Frontal cortex (tissue), 4 donors: Measurements from ENCODE around the gene RNF130. TPM values are rescaled to one million over a fixed set of nuclear protein-coding genes. Genes with fewer than 3 reads are reported as not detected.
"Not testable (repeated sequence)": the region's sequence is repeated elsewhere in the genome, so short reads cannot be mapped to it uniquely, and the experiment has no call there.

Source experiments
- DNase-seq, 2 donors: peaks; one replicate each; pipeline ENCODE4 v3.0.0; 2012; ENCODE audit warnings: low spot score in 2 of 2
- FAIRE-seq: peaks from 2 replicates; lab custom pipeline; 2012; peaks lifted over from hg19 to GRCh38; lab: Jason Lieb, UNC
- total RNA-seq: library from RNA; depleted of rRNA; stranded (reverse); fragments of >200 nt; gene quantifications from one replicate; pipeline ENCODE4 v1.2.3, GENCODE V29; 2014
- donor health status: control.
- donor health status: control.
- donor health status: control.

RNF130 gene
- total RNA-seq, 1 donor from 2014 or later, result 56.7 TPM

GRCh38 chr5:180027459-180028089 lies 44.0 kb downstream of the RNF130 start:
- FAIRE-seq (no peak), DNase-seq (no peak)

DNA sequence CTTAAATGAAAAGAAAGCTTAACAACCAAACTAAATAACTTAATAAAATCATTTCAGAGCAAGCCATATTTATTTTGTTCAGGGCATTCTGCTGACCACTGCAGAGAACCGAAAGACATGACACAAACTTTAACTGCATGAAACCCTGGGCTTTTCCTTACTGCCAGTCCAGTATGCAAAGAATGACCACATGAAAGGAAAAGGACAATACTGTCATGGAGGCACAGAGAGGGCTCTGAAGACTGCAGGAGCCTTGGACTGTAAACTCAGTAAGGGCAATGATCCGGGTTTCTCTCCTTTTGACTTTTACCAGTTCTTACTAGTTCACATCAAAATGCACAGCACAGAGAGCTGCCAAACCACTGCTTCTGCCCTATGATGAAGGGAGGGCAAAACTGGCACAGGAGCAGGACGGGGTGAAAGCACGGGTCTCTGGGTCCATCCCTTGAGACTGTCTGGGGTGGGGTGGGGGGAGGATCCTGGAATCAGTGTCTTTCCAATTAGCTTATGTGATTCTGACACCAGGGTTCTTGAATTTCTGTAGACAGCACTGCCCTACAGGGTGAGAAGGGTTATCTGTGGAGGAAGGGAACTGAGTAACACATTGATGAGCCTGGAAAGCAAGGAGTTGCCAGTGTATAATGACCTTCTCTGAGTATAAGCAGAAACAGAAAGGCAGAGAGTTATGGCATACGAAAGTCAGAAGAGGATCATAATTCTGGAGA lies 44.7 kb downstream of the RNF130 start:
- no peak for FAIRE-seq

DNA sequence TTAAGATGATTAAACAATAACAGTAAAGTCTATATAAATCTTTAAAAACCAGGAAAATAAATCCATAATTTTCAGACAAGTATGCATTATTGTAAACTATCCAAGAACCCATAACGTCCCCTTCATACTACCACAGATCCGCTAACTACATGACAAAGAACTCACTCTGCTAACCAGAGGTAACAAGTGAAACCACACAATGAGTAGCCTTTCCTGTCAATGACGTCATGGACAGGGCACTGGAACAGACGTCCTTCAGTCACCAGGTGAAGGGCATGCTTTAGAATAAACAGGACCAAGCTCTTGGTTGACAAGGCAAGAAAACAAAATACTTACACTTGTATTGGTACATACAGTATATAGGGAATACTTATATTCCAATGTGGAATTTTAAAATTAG lies 45.2 kb downstream of the RNF130 start:
- FAIRE-seq (no peak), DNase-seq (peak in 1 of 2 donors; percentile 32)

More for the DNA sequence above, 44.7 kb downstream of the RNF130 start:
- DNase-seq, result no peak

DNA sequence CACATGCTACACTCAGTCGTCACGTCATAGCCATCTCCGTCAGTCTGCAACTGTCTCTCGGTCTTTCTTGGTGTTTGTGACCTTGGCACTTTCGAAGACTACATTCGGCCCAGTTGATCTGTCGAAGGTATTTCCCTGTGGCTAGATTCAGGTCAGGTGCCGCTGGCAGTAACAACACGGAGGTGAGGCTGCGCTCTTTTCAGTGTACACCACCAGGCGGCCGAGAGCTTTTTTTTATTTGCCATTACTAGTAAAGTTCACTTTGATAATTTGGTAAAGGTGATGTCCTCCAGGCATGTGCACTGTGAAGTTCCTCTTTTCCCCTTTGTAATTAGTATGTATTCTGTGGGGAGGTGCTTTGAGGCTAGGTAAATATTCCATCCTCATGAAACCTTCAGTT lies 49.7 kb downstream of the RNF130 start:
- DNase-seq (no peak), FAIRE-seq (no peak)

DNA sequence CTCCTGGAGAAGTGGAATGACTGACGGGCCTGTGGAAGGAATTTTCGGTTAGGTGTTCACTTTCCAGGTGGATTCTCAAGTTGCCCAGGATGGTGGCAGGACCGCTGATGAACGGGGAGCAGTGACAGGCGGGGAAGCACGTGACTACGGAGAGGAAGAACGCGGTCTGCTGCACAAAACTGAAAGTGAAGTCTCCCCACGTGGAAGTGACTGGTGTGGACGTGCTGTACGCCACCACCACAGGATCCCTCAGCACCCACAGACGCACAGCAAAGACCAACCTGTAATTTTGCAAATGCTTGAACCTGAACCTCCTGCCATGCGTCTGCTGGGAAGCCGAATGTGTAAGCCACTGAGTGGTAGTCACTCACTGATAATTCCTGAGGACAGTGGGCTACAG lies 51.4 kb downstream of the RNF130 start:
- no peak for FAIRE-seq
- no peak for DNase-seq

DNA sequence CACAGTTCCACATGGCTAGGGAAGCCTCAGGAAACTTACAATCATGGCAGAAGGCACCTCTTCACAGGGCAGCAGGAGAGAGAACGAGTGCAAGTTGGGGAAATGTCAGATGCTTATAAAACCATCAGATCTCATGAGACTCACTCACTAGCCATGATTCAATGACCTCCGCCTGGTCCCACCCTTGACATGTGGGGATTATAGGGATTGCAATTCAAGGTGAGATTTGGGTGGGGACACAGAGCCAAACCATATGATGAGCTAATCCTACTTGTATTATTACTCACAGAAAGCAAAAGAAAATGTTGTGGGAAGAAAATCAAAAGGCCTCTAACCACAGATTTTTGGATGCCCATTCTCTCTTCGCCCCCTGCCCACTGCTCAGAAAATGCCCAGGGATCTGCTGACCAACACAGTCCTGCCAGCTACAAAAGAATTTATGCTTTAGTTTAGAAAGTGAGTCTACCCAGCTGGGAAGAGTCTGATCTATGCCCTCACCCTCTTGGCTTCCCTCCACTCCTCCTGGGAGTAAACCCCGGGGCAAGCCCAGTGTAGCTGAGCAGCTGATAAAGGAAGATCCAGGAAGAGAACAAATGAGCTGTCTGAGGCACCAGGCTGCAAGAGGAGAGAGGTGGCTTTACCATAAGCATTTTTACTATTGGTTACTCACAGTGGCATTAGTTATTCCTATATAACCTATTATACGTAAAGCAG lies 53.1 kb downstream of the RNF130 start:
- no peak for DNase-seq
- FAIRE-seq, result no peak

DNA sequence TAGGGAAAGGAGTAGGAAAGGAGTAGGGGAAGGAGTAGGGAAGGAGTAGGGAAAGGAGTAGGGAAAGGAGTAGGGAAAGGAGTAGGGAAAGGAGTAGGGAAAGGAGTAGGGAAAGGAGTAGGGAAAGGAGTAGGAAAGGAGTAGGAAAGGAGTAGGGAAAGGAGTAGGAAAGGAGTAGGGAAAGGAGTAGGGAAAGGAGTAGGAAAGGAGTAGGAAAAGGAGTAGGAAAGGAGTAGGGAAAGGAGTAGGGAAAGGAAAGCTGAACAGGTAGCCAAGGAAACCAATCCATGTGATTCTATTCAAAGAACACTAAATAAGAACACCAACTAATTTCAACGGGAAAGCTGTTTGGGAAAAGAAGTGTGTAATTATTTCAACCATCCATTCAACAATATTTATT lies 56.0 kb downstream of the RNF130 start:
- not testable (repeated sequence) for FAIRE-seq, DNase-seq

DNA sequence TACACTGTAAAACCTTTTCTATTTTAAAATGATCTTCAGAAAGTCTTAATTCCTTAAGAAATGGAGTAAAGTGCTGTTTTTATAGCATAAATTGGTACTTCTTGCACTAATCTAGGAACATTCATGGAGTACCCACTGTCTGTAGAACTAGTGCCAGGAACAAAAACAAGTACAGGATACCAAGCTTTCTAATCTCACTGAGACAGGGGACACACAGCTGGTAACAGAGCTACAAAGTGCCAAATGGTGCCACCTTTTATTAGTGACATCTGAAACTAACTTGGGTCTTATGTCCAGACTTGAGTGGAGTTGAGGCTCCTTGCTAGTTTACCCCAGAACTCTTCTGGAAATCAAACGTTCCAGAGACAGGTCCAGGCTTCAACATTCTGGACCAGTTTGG lies 57.9 kb downstream of the RNF130 start:
- DNase-seq, result no peak
- no peak for FAIRE-seq

DNA sequence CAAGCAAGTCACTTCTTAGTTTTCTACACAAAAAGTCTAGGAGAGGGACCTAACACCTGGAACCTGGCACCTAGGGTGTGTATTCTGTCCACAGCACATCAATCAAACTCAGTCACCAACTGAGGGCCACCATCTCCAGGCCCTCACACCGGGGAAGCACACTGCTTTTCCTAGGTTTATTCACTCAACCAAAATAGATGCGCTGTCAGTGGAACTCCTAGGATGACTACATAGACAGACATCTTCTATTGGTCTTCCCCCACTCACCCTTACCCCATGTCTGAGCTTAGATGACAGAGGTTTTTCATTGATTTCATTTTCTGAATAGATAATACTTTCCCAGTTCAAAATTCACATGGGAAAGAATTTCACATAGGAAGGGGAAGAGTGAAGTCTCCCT lies 59.2 kb downstream of the RNF130 start:
- DNase-seq, result no peak

GRCh38 chr5:180010636-180011035 lies 60.9 kb downstream of the RNF130 start:
- DNase-seq, result no peak
- no peak for FAIRE-seq

More for the DNA sequence above, 59.2 kb downstream of the RNF130 start:
- FAIRE-seq, result no peak

- DNase-seq (no peak), FAIRE-seq (no peak)
Observed at GRCh38 chr5:180009581-180009980, 62.0 kb downstream of the RNF130 start.

DNA sequence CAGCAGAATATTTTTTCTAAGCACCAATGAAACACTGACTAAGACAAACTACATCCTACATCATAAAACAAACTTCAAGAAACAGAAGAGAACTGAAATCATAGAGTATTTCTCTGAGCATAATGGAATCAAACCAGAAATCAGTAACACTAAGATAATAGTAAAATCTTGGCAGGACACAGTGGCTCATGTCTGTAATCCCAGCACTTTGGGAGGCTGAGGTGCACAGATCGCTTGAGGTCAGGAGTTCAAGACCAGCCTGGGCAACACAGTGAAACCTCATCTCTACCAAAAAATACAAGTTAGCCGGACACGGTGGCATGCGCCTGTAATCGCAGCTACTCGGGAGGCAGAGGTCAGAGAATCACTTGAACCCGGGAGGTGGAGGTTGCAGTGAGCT lies 63.1 kb downstream of the RNF130 start:
- FAIRE-seq, result no peak
- DNase-seq, result no peak

DNA sequence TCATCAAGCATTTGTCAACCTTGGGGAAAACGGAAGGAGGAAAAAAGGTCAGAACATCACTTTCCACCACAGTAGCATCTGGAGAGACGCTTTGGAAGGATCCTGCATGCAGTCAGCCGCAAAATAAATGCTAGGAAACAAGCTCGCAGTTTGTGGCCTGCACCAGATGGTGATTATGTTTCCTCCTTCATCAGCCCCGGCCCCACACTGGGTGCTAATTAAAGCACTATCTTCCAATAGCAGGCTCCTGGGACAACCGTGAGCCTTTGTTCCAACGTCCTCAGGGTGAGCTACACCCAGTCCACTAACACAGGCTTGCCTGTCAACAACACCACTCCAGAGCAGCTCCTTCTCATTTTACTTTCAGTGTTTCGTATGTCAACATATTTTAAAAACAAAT lies 64.0 kb downstream of the RNF130 start:
- DNase-seq (no peak), FAIRE-seq (no peak)

GRCh38 chr5:180006141-180006540 lies 65.4 kb downstream of the RNF130 start:
- no peak for DNase-seq
- FAIRE-seq, result no peak

DNA sequence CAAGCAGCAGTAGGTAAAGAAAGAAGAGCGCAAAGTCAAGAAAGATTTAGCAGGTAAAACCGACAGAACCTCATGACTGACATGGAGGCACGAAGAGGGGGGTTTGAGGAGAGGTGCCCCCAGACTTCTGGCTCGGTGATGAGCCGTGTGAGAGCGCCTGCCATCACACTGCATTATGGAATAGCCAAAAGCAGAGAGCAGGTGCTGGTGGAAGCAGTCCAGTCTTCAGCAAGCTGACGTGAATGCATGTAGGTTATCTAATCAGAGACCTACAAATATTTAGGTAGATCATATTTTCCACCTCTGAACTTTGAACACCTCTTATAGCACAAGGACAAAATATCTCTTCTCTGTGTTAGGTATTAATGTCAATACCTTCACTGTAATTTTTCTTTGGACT lies 68.4 kb downstream of the RNF130 start:
- DNase-seq (no peak), FAIRE-seq (no peak)

DNA sequence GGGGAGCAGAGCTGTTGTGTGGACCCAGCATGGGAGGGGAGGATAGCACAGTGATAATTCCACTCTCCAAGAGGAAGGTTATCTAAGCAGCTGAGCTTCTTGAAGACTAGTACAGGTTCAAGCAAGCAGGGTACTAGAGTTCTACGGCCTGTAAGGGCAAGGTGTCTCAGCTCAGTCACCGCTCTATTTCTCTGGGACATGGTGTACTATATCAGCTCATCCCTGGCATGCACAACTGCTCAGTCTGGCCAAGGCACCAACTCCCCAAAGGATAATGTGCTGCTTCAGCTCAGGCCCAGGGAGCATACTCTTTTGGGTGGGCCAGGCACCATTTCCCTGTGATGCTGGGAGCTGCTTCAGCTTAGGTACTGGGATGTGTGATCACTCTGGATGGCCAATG lies 69.8 kb downstream of the RNF130 start:
- no peak for DNase-seq
- FAIRE-seq, result no peak

- no peak for FAIRE-seq
- no peak for DNase-seq
Observed at GRCh38 chr5:180001136-180001535, 70.4 kb downstream of the RNF130 start.

GRCh38 chr5:179998485-179998884 lies 73.1 kb downstream of the RNF130 start:
- FAIRE-seq, result no peak
- DNase-seq, result no peak

GRCh38 chr5:179994583-179995323 lies 76.8 kb downstream of the RNF130 start:
- DNase-seq (no peak), FAIRE-seq (no peak)

DNA sequence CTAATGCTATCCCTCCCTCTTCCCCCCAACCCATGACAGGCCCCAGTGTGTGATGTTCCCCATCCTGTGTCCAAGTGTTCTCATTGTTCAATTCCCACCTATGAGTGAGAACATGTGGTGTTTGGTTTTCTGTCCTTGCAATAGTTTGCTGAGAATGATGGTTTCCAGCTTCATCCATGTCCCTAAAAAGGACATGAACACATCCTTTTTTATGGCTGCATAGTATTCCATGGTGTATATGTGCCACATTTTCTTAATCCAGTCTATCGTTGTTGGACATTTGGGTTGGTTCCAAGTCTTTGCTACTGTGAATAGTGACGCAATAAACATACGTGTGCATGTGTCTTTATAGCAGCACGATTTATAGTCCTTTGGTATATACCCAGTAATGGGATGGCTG lies 78.7 kb downstream of the RNF130 start:
- not testable (repeated sequence) for FAIRE-seq, DNase-seq
